BJ (cell line): ENCODE measurements around the gene TNIK. TPM values are rescaled to one million over a fixed set of nuclear protein-coding genes. Genes with fewer than 3 reads are reported as not detected.
A peak's percentile ranks its signal among the peaks of the same experiment; 100 is the strongest.

Experiments
- CTCF ChIA-PET: fragments of 350-600 bp; formaldehyde crosslinking; extraction: SDS; loops from one replicate; lab custom pipeline; 2021; ENCODE audit warnings: antibody characterized with exemption, inconsistent platforms; lab: Yijun Ruan, JAX
- POLR2A ChIA-PET: fragments of 300-600 bp; sonication (Branson Sonifier 250); formaldehyde crosslinking; extraction: SDS; loops from one replicate; lab custom pipeline; 2021; ENCODE audit warnings: antibody characterized with exemption; lab: Charles Lee
- DNase-seq: peaks from one replicate; pipeline ENCODE4 v3.0.0-alpha.2; 2011; ENCODE audit warnings: low read depth
- H3K27me3 ChIP-seq: 2 replicates; pipeline ENCODE4 v1.6.0; 2011; ENCODE audit warnings: low read length; ENCODE audit not compliant: control insufficient read depth, insufficient read depth
- H3K36me3 ChIP-seq: 2 replicates; pipeline ENCODE4 v1.5.1; 2011; ENCODE audit warnings: low read length; ENCODE audit not compliant: control insufficient read depth, insufficient read depth
- H3K4me3 ChIP-seq: 2 replicates; pipeline ENCODE4 v1.5.1; 2011; ENCODE audit warnings: low read depth, mild to moderate bottlenecking, control low read depth, low read length
- CTCF ChIP-seq: IDR thresholded peaks from 2 replicates; pipeline ENCODE4 v1.5.1; 2011; ENCODE audit warnings: low read depth, mild to moderate bottlenecking, control low read depth, inconsistent platforms, low read length, moderate library complexity; ENCODE audit not compliant: insufficient read depth
- polyA plus RNA-seq: library from polyadenylated mRNA; depleted of rRNA; stranded (reverse); fragments of >200 nt; gene quantifications from 2 replicates; pipeline ENCODE4 v1.2.3, GENCODE V29; 2011

The TNIK gene
- polyA plus RNA-seq, 1 experiment = 2.1 TPM

GRCh38 chr3:171282041-171282440 is 178.2 kb downstream of the TNIK start:
- no peak overlapping the region for H3K4me3 ChIP-seq
- no peak for TF ChIP-seq CTCF
- no peaks in the 10 kb centered on the region for H3K27me3 ChIP-seq
- POLR2A ChIA-PET = no interaction called here
- DNase-seq = peak; percentile 18
- no peaks in the 10 kb centered on the region for H3K36me3 ChIP-seq
- CTCF ChIA-PET = interaction anchor here (1.2 kb wide), 1 partner anchor 16 kb away, joined by 3 read pairs; no protein-coding TSS in a partner anchor

- no peak for TF ChIP-seq CTCF
- H3K4me3 ChIP-seq = no peak overlapping the region
- DNase-seq = no peak
- H3K36me3 ChIP-seq = no peaks in the 10 kb centered on the region
- CTCF ChIA-PET = interaction anchor here (0.7 to 1.2 kb wide), 4 partner anchors 12 to 284 kb away, joined by 3 read pairs; no protein-coding TSS in a partner anchor
- H3K27me3 ChIP-seq = no peaks in the 10 kb centered on the region
- POLR2A ChIA-PET = no interaction called here
These were observed 178.8 kb downstream of the TNIK start for GRCh38 chr3:171281256-171281992.

- Histone ChIP-seq H3K4me3 (no peak overlapping the region), H3K27me3 (no peaks in the 10 kb centered on the region), H3K36me3 (no peaks in the 10 kb centered on the region)
- CTCF ChIA-PET = no interaction called here
- DNase-seq = no peak
- no peak for TF ChIP-seq CTCF
- POLR2A ChIA-PET = no interaction called here
These were observed 180.2 kb downstream of the TNIK start for GRCh38 chr3:171279972-171280371.

GRCh38 chr3:171278299-171278590 is 182.0 kb downstream of the TNIK start:
- TF ChIP-seq CTCF = no peak
- Histone ChIP-seq H3K36me3 (no peaks in the 10 kb centered on the region), H3K27me3 (no peaks in the 10 kb centered on the region), H3K4me3 (no peak overlapping the region)
- ChIA-PET CTCF (no interaction called here), POLR2A (no interaction called here)
- DNase-seq = no peak

- ChIA-PET POLR2A (no interaction called here), CTCF (no interaction called here)
- Histone ChIP-seq H3K36me3 (no peaks in the 10 kb centered on the region), H3K4me3 (no peak overlapping the region), H3K27me3 (no peaks in the 10 kb centered on the region)
- no peak for DNase-seq
- TF ChIP-seq CTCF = no peak
These were observed 182.5 kb downstream of the TNIK start for GRCh38 chr3:171277456-171278298.
